GM12872 (cell line): ENCODE data around the gene SNX9.

ENCODE experiments used
- TF ChIP-seq, protein P1 (sequence below): IDR thresholded peaks from 3 replicates; pipeline ENCODE4 v1.5.1; 2011; ENCODE audit warnings: low read depth, mild to moderate bottlenecking, low read length, moderate library complexity; ENCODE audit not compliant: insufficient read depth

SNX9 gene

DNA sequence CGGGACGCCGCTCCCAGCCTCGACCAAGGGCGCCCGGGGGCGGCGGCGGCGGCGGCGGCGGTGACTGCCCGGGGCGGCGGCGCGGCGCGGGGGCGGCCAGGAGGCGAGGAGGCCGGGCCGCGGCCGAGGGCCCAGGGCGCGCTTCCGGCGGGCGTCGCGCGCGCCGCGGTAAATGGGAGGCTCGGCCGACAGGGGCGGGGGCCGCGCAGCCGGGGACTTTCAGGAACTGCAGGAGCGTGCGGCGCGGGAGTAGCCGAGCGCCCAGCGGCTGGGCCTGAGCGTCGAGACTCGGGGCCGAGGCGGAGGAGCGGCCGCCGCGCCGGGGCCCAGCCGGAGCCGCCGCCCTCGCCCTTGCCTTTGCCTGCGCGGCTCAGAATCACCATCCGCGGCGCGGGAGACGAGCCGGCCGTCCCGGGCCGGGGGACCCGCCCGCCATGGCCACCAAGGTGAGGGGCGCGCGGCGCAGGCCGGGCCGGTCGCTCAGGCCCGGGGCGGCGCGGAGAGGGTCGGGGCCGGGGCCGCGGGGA, at the start of gene SNX9:
Gene SNX9 (plus strand): TSS at position 246 of the 527 bp plus-strand sequence. CDS start 189 bp downstream, at position 435.
- TF ChIP-seq, protein P1, sequence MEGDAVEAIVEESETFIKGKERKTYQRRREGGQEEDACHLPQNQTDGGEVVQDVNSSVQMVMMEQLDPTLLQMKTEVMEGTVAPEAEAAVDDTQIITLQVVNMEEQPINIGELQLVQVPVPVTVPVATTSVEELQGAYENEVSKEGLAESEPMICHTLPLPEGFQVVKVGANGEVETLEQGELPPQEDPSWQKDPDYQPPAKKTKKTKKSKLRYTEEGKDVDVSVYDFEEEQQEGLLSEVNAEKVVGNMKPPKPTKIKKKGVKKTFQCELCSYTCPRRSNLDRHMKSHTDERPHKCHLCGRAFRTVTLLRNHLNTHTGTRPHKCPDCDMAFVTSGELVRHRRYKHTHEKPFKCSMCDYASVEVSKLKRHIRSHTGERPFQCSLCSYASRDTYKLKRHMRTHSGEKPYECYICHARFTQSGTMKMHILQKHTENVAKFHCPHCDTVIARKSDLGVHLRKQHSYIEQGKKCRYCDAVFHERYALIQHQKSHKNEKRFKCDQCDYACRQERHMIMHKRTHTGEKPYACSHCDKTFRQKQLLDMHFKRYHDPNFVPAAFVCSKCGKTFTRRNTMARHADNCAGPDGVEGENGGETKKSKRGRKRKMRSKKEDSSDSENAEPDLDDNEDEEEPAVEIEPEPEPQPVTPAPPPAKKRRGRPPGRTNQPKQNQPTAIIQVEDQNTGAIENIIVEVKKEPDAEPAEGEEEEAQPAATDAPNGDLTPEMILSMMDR: no peak; the same call in 2 of the 3 replicates

DNA sequence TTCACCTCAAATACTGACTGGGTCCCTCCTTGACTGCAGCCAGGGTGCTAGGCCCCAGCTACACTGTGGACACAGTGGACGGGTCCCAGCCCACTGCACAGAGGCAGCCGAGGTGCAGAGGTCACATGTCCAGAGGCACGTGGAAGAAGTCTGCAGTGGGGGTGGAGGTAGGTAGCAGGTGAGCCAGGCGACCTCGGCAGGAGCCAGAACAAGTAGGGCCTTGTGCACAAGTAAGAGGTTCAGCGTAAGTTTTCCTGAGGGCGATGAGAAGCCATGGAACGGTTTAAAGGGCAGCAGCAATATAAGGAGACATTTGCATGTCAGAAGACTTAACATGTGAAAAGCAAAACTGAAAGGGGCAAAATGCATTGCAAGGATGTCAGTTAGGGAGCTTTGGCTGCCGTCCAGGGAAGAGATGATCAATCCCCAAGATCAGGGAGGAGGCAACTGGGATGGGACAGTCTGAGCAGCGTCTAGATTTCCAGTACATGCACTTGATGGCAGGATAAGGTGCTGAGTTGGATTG, 49.7 kb upstream of the SNX9 start:
- TF ChIP-seq, protein P1: no peak

DNA sequence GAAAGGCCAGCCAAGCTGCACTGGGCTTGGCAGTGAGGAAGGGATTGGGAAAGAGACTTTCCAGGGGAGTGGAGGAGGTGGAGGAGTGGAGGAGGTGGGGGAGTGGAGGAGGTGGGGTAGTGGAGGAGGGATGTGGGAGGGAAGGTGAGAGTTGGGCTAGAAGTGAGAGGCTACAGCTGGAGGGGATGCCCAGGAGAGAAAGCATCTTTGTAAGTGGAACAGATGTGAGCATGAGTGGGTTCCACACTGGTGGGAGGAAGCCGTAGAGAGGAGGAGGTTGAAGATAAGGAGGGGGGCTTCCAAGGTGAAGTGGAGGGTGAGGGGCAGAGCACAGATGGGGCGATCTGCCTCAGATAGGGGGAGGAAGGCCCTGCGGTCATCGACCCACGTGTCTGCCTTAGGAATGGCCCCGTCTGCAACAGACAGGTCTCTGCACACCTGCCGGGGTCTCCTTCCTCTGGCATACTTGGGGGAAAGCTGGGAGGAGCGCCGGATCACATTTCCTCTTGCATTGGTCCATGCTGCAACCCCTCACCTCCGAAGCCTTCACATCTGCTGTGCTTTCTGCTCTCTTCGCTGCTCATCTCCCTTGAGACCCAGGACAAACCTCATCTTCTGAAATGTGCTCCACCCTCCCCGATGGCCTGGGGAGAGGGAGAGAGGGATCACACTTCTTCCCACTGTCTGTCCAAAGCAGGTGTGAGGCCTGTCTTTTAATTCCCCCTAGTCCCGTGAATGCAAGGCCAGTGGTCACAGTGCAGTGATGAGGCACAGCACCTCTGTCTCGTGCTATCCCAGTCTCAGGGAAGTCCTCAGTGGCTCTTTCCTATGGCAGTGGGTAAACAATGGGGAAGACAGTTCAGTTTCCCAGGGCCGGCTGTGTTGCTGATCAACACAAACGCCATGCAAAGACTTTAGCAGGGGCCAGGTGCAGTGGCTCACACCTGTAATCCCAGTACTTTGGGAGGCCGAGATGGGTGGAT, 48.6 kb upstream of the SNX9 start:
- TF ChIP-seq, protein P1: no peak

DNA sequence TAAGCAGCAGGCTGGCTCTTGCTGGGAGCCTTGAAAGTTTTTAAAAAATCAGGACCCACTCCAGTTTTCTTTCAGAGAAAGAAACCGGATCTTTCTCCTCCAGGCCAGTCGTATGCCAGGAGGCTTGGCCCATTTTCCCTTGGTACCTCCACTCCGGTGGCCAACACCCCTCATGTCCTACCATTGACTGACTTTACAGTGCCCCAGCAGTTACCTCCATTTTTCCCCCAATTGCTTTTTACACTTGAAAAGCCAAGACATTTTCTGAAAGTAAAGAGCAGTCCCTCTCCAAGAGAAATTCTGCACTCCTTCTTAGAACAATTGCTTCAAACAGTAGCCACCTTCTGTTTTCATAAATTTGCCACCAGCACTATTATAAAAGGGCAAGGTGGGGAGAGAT, 47.7 kb upstream of the SNX9 start:
- TF ChIP-seq, protein P1: no peak

DNA sequence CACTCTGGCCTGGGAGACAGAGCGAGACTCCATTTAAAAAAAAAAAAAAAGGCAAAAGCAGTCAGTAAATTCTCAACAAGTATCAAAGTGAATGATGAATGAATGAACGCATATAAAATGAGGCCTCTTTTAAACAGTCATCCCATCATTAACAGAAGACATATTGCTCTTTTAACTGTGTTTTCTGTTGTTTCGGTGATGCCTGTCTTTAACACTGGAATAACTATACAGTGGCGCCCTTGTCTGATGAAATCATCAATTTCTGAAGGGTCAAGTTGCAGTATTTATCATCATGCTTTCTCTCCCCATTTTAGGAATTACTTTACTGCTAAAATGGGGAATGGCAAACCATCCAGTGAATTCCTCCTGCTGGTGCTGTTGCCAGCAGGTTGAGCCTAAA, 45.7 kb upstream of the SNX9 start:
- TF ChIP-seq, protein P1: no peak

DNA sequence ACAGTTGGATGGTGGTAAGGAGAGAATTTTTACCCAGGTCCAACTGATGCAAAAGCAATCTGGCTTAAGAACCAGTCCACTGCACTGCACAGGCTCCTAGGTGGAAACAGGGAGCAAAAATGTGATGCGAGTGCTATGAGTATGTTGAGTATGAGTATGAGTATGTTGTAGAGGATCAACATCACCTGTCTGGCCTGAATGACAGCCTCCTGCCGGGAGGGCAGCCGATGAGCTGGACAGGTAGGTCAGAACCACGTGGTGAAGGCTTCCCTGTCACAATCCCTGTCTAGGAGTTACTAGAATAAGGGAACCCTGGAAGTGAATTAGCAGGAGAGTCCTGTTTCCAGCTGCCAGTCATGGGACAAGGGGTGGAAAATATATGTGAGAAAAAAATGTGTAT, 44.3 kb upstream of the SNX9 start:
- TF ChIP-seq, protein P1: no peak
